HUES48 (cell line): ENCODE data around the gene TRAF4.

Experiments used
- H3K27ac ChIP-seq: one replicate; pipeline ENCODE4 v1.7.0; 2013; ENCODE audit warnings: low read depth, low read length, inconsistent platforms
- H3K27me3 ChIP-seq: 2 replicates; pipeline ENCODE4 v1.6.1; 2013; ENCODE audit warnings: mild to moderate bottlenecking, low read length; ENCODE audit not compliant: control insufficient read depth, insufficient read depth
- H3K36me3 ChIP-seq: 2 replicates; pipeline ENCODE4 v1.6.1; 2013; ENCODE audit warnings: low read length; ENCODE audit not compliant: control insufficient read depth, insufficient read depth
- H3K4me1 ChIP-seq: 2 replicates; pipeline ENCODE4 v1.6.1; 2013; ENCODE audit warnings: mild to moderate bottlenecking, low read length; ENCODE audit not compliant: control insufficient read depth, insufficient read depth
- H3K4me3 ChIP-seq: 2 replicates; pipeline ENCODE4 v1.5.1; 2013; ENCODE audit warnings: mild to moderate bottlenecking, low read depth, low read length
- H3K9ac ChIP-seq: 2 replicates; pipeline ENCODE4 v1.6.1; 2013; ENCODE audit warnings: mild to moderate bottlenecking, low read depth, low read length, moderate library complexity
- H3K9me3 ChIP-seq: 2 replicates; pipeline ENCODE4 v1.6.1; 2013; ENCODE audit warnings: low read length; ENCODE audit not compliant: control insufficient read depth, insufficient read depth

The TRAF4 gene

GRCh38 chr17:28745786-28746411 lies 2.1 kb downstream of the TRAF4 start:
- Histone ChIP-seq H3K9me3 (no peaks in the 10 kb centered on the region), H3K27ac (peak overlapping the region; percentile 100), H3K4me1 (peaks cover 22% of the 10 kb centered on the region), H3K27me3 (no peaks in the 10 kb centered on the region), H3K4me3 (peak overlapping the region; percentile 95), H3K36me3 (peaks cover 53% of the 10 kb centered on the region), H3K9ac (peak overlapping the region; percentile 96; the same call in 1 of the 2 replicates)

DNA sequence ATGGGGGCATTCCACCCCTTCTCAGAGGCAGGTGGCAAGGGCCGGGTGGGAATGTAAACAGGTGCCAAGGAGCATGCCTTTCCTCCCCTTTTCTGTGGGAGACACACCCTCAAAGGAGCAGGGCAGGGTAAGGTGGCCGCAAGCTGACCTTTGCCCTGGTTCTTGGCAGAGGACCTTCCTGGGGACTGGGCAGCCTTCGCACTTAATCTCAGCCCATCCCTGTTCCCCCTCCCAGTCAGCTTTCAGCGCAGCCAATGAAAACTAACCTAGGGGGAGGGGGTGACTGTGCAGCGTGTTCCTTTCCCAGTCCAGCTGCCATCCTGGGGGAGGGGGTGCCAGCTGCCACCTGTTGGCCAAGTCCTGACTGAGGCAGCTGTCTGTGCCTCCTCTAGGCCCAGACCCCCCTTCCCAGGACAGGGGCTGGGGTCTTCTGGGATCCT lies 2.8 kb downstream of the TRAF4 start:
- H3K36me3 ChIP-seq: peaks cover 55% of the 10 kb centered on the region
- H3K4me3 ChIP-seq: peak overlapping the region; percentile 95; the same call in 1 of the 2 replicates
- H3K27me3 ChIP-seq: no peaks in the 10 kb centered on the region
- H3K9me3 ChIP-seq: no peaks in the 10 kb centered on the region
- peak overlapping the region; percentile 100 for H3K27ac ChIP-seq
- peaks cover 22% of the 10 kb centered on the region for H3K4me1 ChIP-seq
- no peak overlapping the region; the same call in 1 of the 2 replicates for H3K9ac ChIP-seq

GRCh38 chr17:28747051-28747691 lies 3.4 kb downstream of the TRAF4 start:
- Histone ChIP-seq H3K4me1 (peaks cover 22% of the 10 kb centered on the region), H3K27ac (peak overlapping the region; percentile 100), H3K27me3 (no peaks in the 10 kb centered on the region), H3K9ac (no peak overlapping the region), H3K36me3 (peaks cover 54% of the 10 kb centered on the region), H3K9me3 (no peaks in the 10 kb centered on the region), H3K4me3 (no peak overlapping the region)

DNA sequence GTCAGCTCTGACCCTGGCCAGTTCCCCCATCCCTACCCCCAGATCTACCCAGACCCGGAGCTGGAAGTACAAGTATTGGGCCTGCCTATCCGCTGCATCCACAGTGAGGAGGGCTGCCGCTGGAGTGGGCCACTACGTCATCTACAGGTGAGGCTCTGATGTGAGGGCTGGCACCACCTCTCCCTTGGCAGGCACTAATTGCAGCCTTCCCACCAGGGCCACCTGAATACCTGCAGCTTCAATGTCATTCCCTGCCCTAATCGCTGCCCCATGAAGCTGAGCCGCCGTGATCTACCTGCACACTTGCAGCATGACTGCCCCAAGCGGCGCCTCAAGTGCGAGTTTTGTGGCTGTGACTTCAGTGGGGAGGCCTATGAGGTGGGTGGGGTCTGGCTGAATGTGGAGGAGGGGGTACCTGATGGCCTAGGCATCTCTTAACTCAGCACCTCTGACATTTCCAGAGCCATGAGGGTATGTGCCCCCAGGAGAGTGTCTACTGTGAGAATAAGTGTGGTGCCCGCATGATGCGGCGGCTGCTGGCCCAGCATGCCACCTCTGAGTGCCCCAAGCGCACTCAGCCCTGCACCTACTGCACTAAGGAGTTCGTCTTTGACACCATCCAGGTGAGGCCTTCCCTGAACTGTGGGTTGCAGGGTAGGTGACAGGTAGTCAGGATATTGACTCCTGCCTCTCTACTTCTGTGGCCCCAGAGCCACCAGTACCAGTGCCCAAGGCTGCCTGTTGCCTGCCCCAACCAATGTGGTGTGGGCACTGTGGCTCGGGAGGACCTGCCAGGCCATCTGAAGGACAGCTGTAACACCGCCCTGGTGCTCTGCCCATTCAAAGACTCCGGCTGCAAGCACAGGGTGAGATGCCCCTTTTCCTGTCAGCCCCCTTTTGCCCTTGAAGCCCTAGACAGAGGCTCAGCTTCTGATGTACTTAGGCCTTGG lies 4.3 kb downstream of the TRAF4 start:
- peak overlapping the region; percentile 100 for H3K27ac ChIP-seq
- H3K27me3 ChIP-seq: no peaks in the 10 kb centered on the region
- no peaks in the 10 kb centered on the region for H3K9me3 ChIP-seq
- H3K4me3 ChIP-seq: no peak overlapping the region
- peaks cover 58% of the 10 kb centered on the region for H3K36me3 ChIP-seq
- peaks cover 22% of the 10 kb centered on the region for H3K4me1 ChIP-seq
- H3K9ac ChIP-seq: no peak overlapping the region

- Histone ChIP-seq H3K9me3 (no peaks in the 10 kb centered on the region), H3K27ac (peak overlapping the region; percentile 71), H3K27me3 (no peaks in the 10 kb centered on the region), H3K36me3 (peaks cover 58% of the 10 kb centered on the region), H3K4me1 (peaks cover 22% of the 10 kb centered on the region), H3K9ac (no peak overlapping the region), H3K4me3 (no peak overlapping the region)
Observed at GRCh38 chr17:28748852-28749515, 5.2 kb downstream of the TRAF4 start.

- peaks cover 58% of the 10 kb centered on the region for H3K36me3 ChIP-seq
- peak overlapping the region; percentile 71 for H3K27ac ChIP-seq
- H3K4me1 ChIP-seq: peaks cover 22% of the 10 kb centered on the region
- H3K9me3 ChIP-seq: no peaks in the 10 kb centered on the region
- no peak overlapping the region for H3K9ac ChIP-seq
- H3K27me3 ChIP-seq: no peaks in the 10 kb centered on the region
- no peak overlapping the region for H3K4me3 ChIP-seq
Observed at GRCh38 chr17:28749516-28750177, 5.8 kb downstream of the TRAF4 start.

GRCh38 chr17:28750178-28751047 lies 6.6 kb downstream of the TRAF4 start:
- H3K9me3 ChIP-seq: no peaks in the 10 kb centered on the region
- no peaks in the 10 kb centered on the region for H3K27me3 ChIP-seq
- peaks cover 22% of the 10 kb centered on the region for H3K4me1 ChIP-seq
- H3K36me3 ChIP-seq: peaks cover 58% of the 10 kb centered on the region
- no peak overlapping the region for H3K4me3 ChIP-seq
- H3K9ac ChIP-seq: no peak overlapping the region
- H3K27ac ChIP-seq: peak overlapping the region; percentile 71

- Histone ChIP-seq H3K4me1 (peaks cover 11% of the 10 kb centered on the region), H3K27ac (no peak overlapping the region), H3K9me3 (no peaks in the 10 kb centered on the region), H3K36me3 (peaks cover 55% of the 10 kb centered on the region), H3K9ac (no peak overlapping the region), H3K27me3 (no peaks in the 10 kb centered on the region), H3K4me3 (no peak overlapping the region)
Observed at GRCh38 chr17:28751600-28752366, 8.0 kb downstream of the TRAF4 start.

DNA sequence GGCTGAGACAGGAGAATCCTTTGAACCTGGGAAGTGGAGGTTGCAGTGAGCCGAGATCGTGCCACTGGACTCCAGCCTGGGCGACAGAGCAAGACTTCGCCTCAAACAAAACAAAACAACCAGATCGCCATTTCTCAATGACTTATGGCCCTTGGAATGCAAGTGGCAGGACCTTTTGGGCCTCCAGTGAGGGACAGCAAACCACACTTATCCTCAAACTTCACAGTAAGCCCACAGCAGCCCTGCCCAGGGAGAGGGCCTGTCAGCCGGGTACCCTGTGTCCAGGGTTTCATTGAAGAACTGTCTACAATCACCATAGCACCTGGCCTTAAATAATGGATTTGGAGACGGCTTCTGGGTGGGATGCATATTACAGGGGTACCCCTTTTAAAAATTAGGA lies 11.7 kb downstream of the TRAF4 start:
- Histone ChIP-seq H3K4me1 (peaks cover 8% of the 10 kb centered on the region), H3K9me3 (no peaks in the 10 kb centered on the region), H3K4me3 (no peak overlapping the region), H3K36me3 (peaks cover 53% of the 10 kb centered on the region), H3K27ac (no peak overlapping the region), H3K9ac (no peak overlapping the region), H3K27me3 (no peaks in the 10 kb centered on the region)
